ENCODE results near the gene ATXN1. TPM values are rescaled to one million over a fixed set of nuclear protein-coding genes. Genes with fewer than 3 reads are reported as not detected.

The ATXN1 gene
- total and polyA plus RNA-seq, 2 of the 8 experiments (the other 6 are each of a cell fraction or from before 2014, with no cell fraction given), result 1.6 to 4.0 TPM

GRCh38 chr6:16802071-16802470, 40.8 kb upstream of the ATXN1 start:
- H3K79me2 ChIP-seq (ENCODE audit: control insufficient read depth in 1 of 2, insufficient read depth in 2 of 2, low read length in 2 of 2), result no peaks in the 10 kb centered on the region
- H3K27ac ChIP-seq (ENCODE audit: low read depth, low read length), result no peak overlapping the region
- H3K79me1 ChIP-seq (ENCODE audit: low read depth, low read length), result no peaks in the 10 kb centered on the region
- ChIA-PET POLR2A (ENCODE audit: partially characterized antibody) (no interaction called here), CTCF (ENCODE audit: partially characterized antibody) (interaction anchor here (0.6 to 2.7 kb wide), 5 partner anchors 10 to 293 kb away, joined by 3 to 9 read pairs (median 3); no protein-coding TSS in a partner anchor)
- H2BK120ac ChIP-seq (replicated peaks; ENCODE audit: low read depth, low read length), result no peak overlapping the region
- FAIRE-seq, result no peak
- H3K56ac ChIP-seq (replicated peaks; ENCODE audit: insufficient read length, low read depth, low read length), result no peak overlapping the region
- no peak overlapping the region for H4K8ac ChIP-seq (ENCODE audit: extremely low read depth, insufficient read depth, low read length)
- no peak overlapping the region for H2AFZ ChIP-seq (ENCODE audit: low read length)
- no peak overlapping the region for H3K23ac ChIP-seq (ENCODE audit: insufficient read length)
- no peak overlapping the region for H2BK15ac ChIP-seq (ENCODE audit: low read length)
- no peak for DNase-seq (ENCODE audit: low read depth in 1 of 2, low spot score in 2 of 2)
- H2BK12ac ChIP-seq (ENCODE audit: low read depth, low read length), result no peak overlapping the region
- H3K4ac ChIP-seq (replicated peaks; ENCODE audit: insufficient read length, low read depth, low read length), result no peak overlapping the region
- H2BK5ac ChIP-seq (ENCODE audit: low read depth, low read length), result no peak overlapping the region
- WGBS, 2 experiments (ENCODE audit: extremely low coverage in 1 of 2, insufficient coverage in 1 of 2, insufficient read length in 1 of 2, insufficient replicate concordance in 2 of 2, low coverage in 1 of 2, low lambda C conversion rate in 2 of 2, missing lambda C conversion rate in 1 of 2), result 83% methylated on average over 2 of the region's 2 CpGs; no CpG with 5 or more reads in 1 of the 2 experiments
- H3K36me3 ChIP-seq (ENCODE audit: control insufficient read depth in 2 of 4, insufficient read depth in 4 of 4, low read length in 3 of 4), result no peaks in the 10 kb centered on the region
- H2BK20ac ChIP-seq (ENCODE audit: low read length), result no peak overlapping the region
- H3K23me2 ChIP-seq (ENCODE audit: low read depth, low read length), result peaks cover 2% of the 10 kb centered on the region; the same call in 1 of the 2 replicates
- H3K4me1 ChIP-seq (replicated peaks in 1 of 4; ENCODE audit: control insufficient read depth in 3 of 4, insufficient read depth in 4 of 4, low read length in 3 of 4), result peaks cover 7 to 24% (median 16%) of the 10 kb centered on the region in 4 experiments
- H3K4me2 ChIP-seq (ENCODE audit: insufficient read depth in 1 of 2, low read depth in 2 of 2, low read length in 2 of 2), result no peak overlapping the region
- no peak overlapping the region for H3K18ac ChIP-seq (ENCODE audit: extremely low read depth, low read length)
- no peak overlapping the region for H4K91ac ChIP-seq (replicated peaks; ENCODE audit: insufficient read length, low read length)
- H2AK5ac ChIP-seq (ENCODE audit: low read depth, low read length), result no peak overlapping the region
- no peak overlapping the region for H3K9ac ChIP-seq (replicated peaks in 1 of 4; ENCODE audit: extremely low read depth in 1 of 4, low read depth in 3 of 4, low read length in 3 of 4)
- H4K5ac ChIP-seq (ENCODE audit: insufficient read length, low read depth, low read length), result no peak overlapping the region
- no peak overlapping the region for H3K14ac ChIP-seq (ENCODE audit: insufficient read length)
- H4K20me1 ChIP-seq (replicated peaks in 1 of 2; ENCODE audit: control insufficient read depth in 1 of 2, insufficient read depth in 2 of 2, low read length in 2 of 2), result no peaks in the 10 kb centered on the region
- no peaks in the 10 kb centered on the region for H3K9me3 ChIP-seq (ENCODE audit: insufficient read depth in 2 of 2, low read depth in 1 of 2, low read length in 1 of 2)
- H3K27me3 ChIP-seq (replicated peaks in 1 of 4; ENCODE audit: control insufficient read depth in 3 of 4, extremely low read depth in 1 of 4, insufficient read depth in 3 of 4, low read length in 3 of 4), result no peaks in the 10 kb centered on the region
- no peak overlapping the region for H3K4me3 ChIP-seq (ENCODE audit: extremely low read depth in 1 of 4, insufficient read depth in 2 of 4, low read depth in 3 of 4, low read length in 4 of 4)
- TF ChIP-seq SAP30 (IDR thresholded peaks at IDR 0.05; ENCODE audit: insufficient read depth, insufficient replicate concordance, low read length), result no peak
- no peak for TF ChIP-seq RFX5 (IDR thresholded peaks at IDR 0.05; ENCODE audit: borderline replicate concordance, low read depth, low read length)
- no peak for TF ChIP-seq RBBP5 (IDR thresholded peaks at IDR 0.05; ENCODE audit: borderline replicate concordance, low read depth, low read length)
- no peak for TF ChIP-seq SP1 (IDR thresholded peaks at IDR 0.05; ENCODE audit: low read depth, low read length)
- TF ChIP-seq KDM1A (IDR thresholded peaks at IDR 0.05; ENCODE audit: borderline replicate concordance, low read length), result no peak
- no peak for TF ChIP-seq JUND (IDR thresholded peaks at IDR 0.05; ENCODE audit: low read length)
- no peak for TF ChIP-seq BRCA1 (IDR thresholded peaks at IDR 0.05; ENCODE audit: low read depth, low read length)
- no peak for TF ChIP-seq MAX (IDR thresholded peaks at IDR 0.05)
- TF ChIP-seq SIX5 (IDR thresholded peaks at IDR 0.05; ENCODE audit: low read depth, low read length), result no peak
- no peak for TF ChIP-seq JUN (IDR thresholded peaks at IDR 0.05; ENCODE audit: low read depth, low read length)
- no peak for TF ChIP-seq SP2 (IDR thresholded peaks at IDR 0.05; ENCODE audit: low read length)
- no peak for TF ChIP-seq SUZ12 (IDR thresholded peaks at IDR 0.05; ENCODE audit: low read length)
- no peak for TF ChIP-seq TAF1 (IDR thresholded peaks at IDR 0.05; ENCODE audit: low read depth, low read length)
- no peak for TF ChIP-seq PHF8 (conservative IDR thresholded peaks at IDR 0.05; ENCODE audit: low read depth, low read length)
